ENCODE measurements around the gene KCNK1.
A peak's percentile ranks its signal among the peaks of the same experiment; 100 is the strongest.
"Not testable (repeated sequence)": the region's sequence is repeated elsewhere in the genome, so short reads cannot be mapped to it uniquely, and the experiment has no call there.

Gene KCNK1

GRCh38 chr1:233607252-233608119 lies 6.4 kb upstream of the KCNK1 start:
- no peak for DNase-seq (ENCODE audit: low read depth in 4 of 4, low spot score in 1 of 4)

GRCh38 chr1:233608988-233609387 lies 4.9 kb upstream of the KCNK1 start:
- DNase-seq (ENCODE audit: low read depth in 4 of 4, low spot score in 1 of 4), result no peak

GRCh38 chr1:233609926-233610325 lies 4.0 kb upstream of the KCNK1 start:
- DNase-seq (ENCODE audit: low read depth in 4 of 4, low spot score in 1 of 4), result no peak

DNA sequence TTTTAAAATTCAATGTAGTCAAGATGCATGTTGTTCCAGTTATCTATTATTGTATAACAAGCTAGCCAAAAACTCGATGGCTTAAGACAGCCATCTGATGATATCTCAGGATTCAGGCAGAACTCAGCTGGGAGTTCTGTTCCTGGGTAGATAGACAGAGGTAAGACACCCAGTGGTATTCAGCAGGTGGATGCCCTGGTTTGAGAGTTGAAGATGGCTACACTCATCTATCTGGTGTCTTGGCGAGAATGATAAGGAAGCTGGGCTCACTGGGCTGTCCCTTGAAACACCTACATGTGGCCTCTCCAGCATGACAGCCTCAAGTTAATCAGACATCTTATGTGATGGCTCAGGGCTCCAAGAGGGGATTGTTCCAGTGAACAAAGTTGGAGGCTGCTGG lies 3.3 kb upstream of the KCNK1 start:
- no peak for DNase-seq (ENCODE audit: low read depth in 4 of 4, low spot score in 1 of 4)

GRCh38 chr1:233611363-233611762 lies 2.5 kb upstream of the KCNK1 start:
- DNase-seq (ENCODE audit: low read depth in 4 of 4, low spot score in 1 of 4), result not testable (repeated sequence)

DNA sequence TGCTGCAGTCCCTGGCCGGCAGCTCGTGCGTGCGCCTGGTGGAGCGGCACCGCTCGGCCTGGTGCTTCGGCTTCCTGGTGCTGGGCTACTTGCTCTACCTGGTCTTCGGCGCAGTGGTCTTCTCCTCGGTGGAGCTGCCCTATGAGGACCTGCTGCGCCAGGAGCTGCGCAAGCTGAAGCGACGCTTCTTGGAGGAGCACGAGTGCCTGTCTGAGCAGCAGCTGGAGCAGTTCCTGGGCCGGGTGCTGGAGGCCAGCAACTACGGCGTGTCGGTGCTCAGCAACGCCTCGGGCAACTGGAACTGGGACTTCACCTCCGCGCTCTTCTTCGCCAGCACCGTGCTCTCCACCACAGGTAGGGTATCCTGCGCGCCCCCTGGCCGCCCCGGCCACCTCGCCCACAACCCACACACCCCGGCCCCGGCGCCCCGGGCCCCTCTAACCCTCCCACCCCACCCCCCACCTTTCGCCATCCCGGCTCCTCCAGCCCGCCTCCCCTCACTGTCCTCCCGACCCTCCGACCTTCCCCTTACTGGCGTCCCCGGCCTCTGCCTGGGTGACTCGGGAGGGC lies 352 bp downstream of the KCNK1 start:
- no peak for DNase-seq (ENCODE audit: low read depth in 4 of 4, low spot score in 1 of 4)

GRCh38 chr1:233614743-233615521 lies 1.0 kb downstream of the KCNK1 start:
- DNase-seq (ENCODE audit: low read depth in 4 of 4, low spot score in 1 of 4), result no peak

GRCh38 chr1:233615571-233615970 lies 1.7 kb downstream of the KCNK1 start:
- no peak for DNase-seq (ENCODE audit: low read depth in 4 of 4, low spot score in 1 of 4)

GRCh38 chr1:233617025-233617424 lies 3.1 kb downstream of the KCNK1 start:
- no peak for DNase-seq (ENCODE audit: low read depth in 4 of 4, low spot score in 1 of 4)

DNA sequence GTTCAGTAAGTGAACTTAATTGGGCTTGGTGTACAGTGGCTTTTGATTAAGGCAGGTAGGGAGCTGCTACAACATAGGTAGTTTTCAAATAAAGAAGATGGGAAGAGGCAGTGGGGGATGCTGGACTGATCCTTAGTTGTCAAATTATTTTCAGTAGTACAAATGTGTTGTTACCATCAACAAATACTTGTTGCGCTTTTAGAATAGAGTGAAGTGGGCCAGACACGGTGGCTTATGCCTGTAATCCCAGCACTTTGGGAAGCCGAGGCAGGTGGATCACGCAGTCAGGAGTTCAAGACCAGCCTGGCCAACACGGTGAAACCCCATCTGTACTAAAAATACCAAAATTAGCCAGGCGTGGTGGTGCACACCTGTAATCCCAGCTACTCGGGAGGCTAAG lies 5.5 kb downstream of the KCNK1 start:
- DNase-seq (ENCODE audit: low read depth in 4 of 4, low spot score in 1 of 4), result not testable (repeated sequence)

- no peak for DNase-seq (ENCODE audit: low read depth in 4 of 4, low spot score in 1 of 4)
Measured at GRCh38 chr1:233620065-233620464, 6.2 kb downstream of the KCNK1 start.

DNA sequence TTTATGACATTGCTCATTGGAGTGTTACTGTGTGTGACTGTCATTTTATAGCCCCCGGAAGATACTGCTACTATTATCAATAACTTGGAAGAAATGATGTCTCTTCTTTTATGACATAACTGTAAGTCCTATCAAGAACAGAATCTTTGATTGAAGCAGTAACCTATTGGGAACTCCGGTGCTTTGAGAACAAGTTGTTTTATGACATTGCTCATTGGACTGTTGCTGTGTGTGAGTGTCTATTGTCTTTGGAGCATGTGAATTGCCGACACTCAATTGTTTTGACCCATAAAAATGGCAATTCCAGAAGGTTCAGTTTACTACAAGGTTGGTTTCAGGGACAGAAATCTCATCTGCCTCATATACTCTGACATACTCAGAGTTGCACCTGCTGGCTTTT lies 8.0 kb downstream of the KCNK1 start:
- no peak for DNase-seq (ENCODE audit: low read depth in 4 of 4, low spot score in 1 of 4)

- no peak for DNase-seq (ENCODE audit: low read depth in 4 of 4, low spot score in 1 of 4)
Measured at GRCh38 chr1:233624289-233624688, 10.4 kb downstream of the KCNK1 start.

DNA sequence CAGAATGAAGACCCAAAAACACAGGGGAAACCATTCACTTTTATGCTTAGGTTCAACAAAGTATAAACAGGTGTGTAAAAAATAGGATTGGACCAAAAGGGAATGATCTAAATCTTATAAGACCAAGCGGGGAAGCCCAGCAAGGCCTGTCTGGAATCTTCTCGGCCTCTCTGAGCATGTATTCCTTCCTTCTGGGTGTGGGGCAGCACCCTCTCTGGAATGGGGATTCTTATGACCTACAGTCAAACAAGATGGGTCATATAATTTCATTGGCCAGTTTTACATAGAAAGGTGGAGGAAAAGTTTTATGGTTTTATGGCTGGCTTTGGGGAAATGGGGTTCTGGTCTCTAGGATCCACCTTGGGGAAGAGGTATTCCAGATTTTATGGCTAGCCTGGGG lies 11.2 kb downstream of the KCNK1 start:
- no peak for DNase-seq (ENCODE audit: low read depth in 4 of 4, low spot score in 1 of 4)

DNA sequence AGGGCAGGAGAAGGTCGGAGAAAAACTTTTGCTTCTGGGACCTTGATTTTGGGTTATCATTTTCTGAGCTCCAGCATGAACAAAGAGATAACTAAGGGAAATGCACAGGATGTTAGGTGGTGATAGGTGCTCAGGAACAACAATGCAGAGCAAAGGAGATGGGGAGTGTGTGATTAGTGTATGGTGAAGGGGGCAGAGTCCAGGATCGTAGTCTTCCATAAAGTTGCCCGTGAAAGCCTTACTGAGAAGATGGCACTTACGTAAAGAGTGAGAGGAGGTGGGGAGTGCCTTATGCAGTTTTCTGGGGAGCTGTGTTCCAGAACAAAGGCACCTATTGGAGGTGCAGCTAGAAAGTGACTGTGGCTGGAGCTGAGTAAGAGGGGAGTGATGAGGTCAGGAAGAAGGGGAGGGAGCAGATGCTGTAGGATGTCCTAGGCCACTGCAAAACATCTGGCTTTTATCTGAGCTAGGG lies 11.6 kb downstream of the KCNK1 start:
- DNase-seq (ENCODE audit: low read depth in 4 of 4, low spot score in 1 of 4), result no peak

DNA sequence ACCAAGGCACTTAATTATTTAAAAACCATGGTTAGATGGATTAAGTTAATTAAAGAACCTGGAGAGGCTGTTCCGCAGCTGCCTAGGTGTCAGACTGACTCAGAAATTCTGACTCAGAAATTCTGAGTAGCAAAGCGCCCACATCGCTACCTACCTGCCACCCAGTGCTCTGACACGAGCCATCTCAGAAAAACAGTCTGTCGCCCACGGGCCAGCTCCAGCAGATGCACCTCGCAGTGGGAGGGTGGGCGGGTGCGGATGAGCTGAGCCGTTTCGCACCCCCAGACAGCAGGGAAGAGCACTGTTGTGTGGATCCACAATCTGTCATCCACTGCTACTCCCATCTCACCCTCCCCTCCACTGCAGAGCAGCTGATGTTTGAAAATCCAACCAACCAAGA lies 13.5 kb downstream of the KCNK1 start:
- peak in 2 of 4 experiments; percentile 2 to 12 for DNase-seq (ENCODE audit: low read depth in 4 of 4, low spot score in 1 of 4)

DNA sequence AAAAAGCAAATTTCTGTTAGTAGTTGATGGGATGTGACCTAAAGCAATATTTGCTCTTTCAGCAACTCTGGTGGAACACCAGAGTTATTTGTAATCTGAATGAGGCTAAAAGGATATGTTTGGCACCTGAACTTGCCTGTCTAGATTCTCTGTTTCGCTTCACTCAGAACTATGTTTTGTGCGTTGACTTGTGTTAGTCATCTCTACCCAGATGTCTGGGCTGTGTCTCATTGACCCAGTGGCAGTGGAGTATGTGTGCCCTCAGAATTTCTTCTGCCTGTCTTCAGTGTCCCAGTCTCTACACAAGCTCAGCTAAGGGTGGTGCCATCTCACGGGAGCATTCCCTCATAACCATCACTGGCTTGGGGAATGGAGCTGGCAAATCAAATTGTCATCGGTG lies 13.9 kb downstream of the KCNK1 start:
- DNase-seq (ENCODE audit: low read depth in 4 of 4, low spot score in 1 of 4), result no peak

- DNase-seq (ENCODE audit: low read depth in 4 of 4, low spot score in 1 of 4), result no peak
Measured at GRCh38 chr1:233629305-233629935, 15.5 kb downstream of the KCNK1 start.

GRCh38 chr1:233631810-233632405 lies 18.0 kb downstream of the KCNK1 start:
- no peak for DNase-seq (ENCODE audit: low read depth in 4 of 4, low spot score in 1 of 4)

GRCh38 chr1:233632436-233632835 lies 18.5 kb downstream of the KCNK1 start:
- DNase-seq (ENCODE audit: low read depth in 4 of 4, low spot score in 1 of 4), result no peak
